CD14-positive monocyte (primary cell): ENCODE measurements around the gene QDPR. TPM values are rescaled to one million over a fixed set of nuclear protein-coding genes. Genes with fewer than 3 reads are reported as not detected.

ENCODE experiments used
- DNase-seq, 3 donors: peaks; one replicate each; pipeline ENCODE4 v3.0.0-alpha.2; 2011 to 2022
- H2AFZ ChIP-seq: 2 replicates; pipeline ENCODE4 v1.6.0; 2012; ENCODE audit warnings: mild to moderate bottlenecking, low read depth, low read length, inconsistent platforms; ENCODE audit not compliant: insufficient read depth, poor library complexity, severe bottlenecking
- H3K27ac ChIP-seq, 2 donors: 1 replicate in 1 of 2; 2 replicates in 1 of 2; pipeline ENCODE4 v1.5.1; 2012 to 2013; ENCODE audit warnings: low read length in 2 of 2, control low read depth in 1 of 2, inconsistent platforms in 1 of 2, low read depth in 1 of 2, mild to moderate bottlenecking in 1 of 2
- H3K27me3 ChIP-seq, 2 donors: one replicate each; pipeline versions ENCODE4 v1.6.0 to v1.6.1; 2011 to 2013; ENCODE audit warnings: low read length in 2 of 2; ENCODE audit not compliant: control insufficient read depth in 2 of 2, insufficient read depth in 2 of 2
- H3K36me3 ChIP-seq, 2 donors: replicated peaks in 1 of 2; 1 replicate in 1 of 2; 2 replicates in 1 of 2; pipeline versions ENCODE4 v1.5.1 to v1.6.1; 2012 to 2013; ENCODE audit warnings: low read length in 2 of 2, control low read depth in 1 of 2, inconsistent platforms in 1 of 2, mild to moderate bottlenecking in 1 of 2; ENCODE audit not compliant: insufficient read depth in 2 of 2, control insufficient read depth in 1 of 2
- H3K4me1 ChIP-seq, 2 donors: 1 replicate in 1 of 2; 2 replicates in 1 of 2; pipeline versions ENCODE4 v1.5.1 to v1.6.1; 2012 to 2013; ENCODE audit warnings: low read length in 2 of 2, control low read depth in 1 of 2, inconsistent platforms in 1 of 2, mild to moderate bottlenecking in 1 of 2, moderate library complexity in 1 of 2; ENCODE audit not compliant: insufficient read depth in 2 of 2, control insufficient read depth in 1 of 2
- H3K4me2 ChIP-seq: replicated peaks from 2 replicates; pipeline ENCODE3; 2012; ENCODE audit warnings: low read length, moderate library complexity, mild to moderate bottlenecking; ENCODE audit not compliant: poor library complexity, severe bottlenecking; ENCODE audit errors: extremely low read depth
- H3K4me3 ChIP-seq, 3 experiments: fragments of 200-600 bp in 1 of 3; sonication (generic) in 1 of 3; replicated peaks in 1 of 3; 1 replicate in 2 of 3; 2 replicates in 1 of 3; pipeline ENCODE4 v1.5.1; 2011 to 2013; ENCODE audit warnings: low read length in 3 of 3, mild to moderate bottlenecking in 3 of 3, control low read depth in 2 of 3, low read depth in 2 of 3, inconsistent platforms in 1 of 3, moderate library complexity in 1 of 3
- H3K79me2 ChIP-seq: 2 replicates; pipeline ENCODE4 v1.6.0; 2012; ENCODE audit warnings: mild to moderate bottlenecking, control low read depth, inconsistent platforms, low read length, moderate library complexity; ENCODE audit not compliant: insufficient read depth
- H3K9ac ChIP-seq: 2 replicates; pipeline ENCODE4 v1.6.0; 2017; ENCODE audit warnings: low read length, mild to moderate bottlenecking; ENCODE audit not compliant: insufficient read depth, poor library complexity, severe bottlenecking
- H3K9me3 ChIP-seq, 2 donors: replicated peaks in 1 of 2; 1 replicate in 1 of 2; 2 replicates in 1 of 2; pipeline versions ENCODE4 v1.5.1 to v1.6.1; 2012 to 2013; ENCODE audit warnings: low read length in 2 of 2, control low read depth in 1 of 2; ENCODE audit not compliant: control insufficient read depth in 1 of 2, insufficient read depth in 1 of 2
- H4K20me1 ChIP-seq: 2 replicates; pipeline ENCODE4 v1.6.0; 2012; ENCODE audit warnings: mild to moderate bottlenecking, low read length, control low read depth, moderate library complexity; ENCODE audit not compliant: insufficient read depth
- H3K27ac Mint-ChIP-seq, 7 donors: one replicate each; pipeline ENCODE4 v1.8.0; 2020; ENCODE audit warnings: mild to moderate bottlenecking in 7 of 7, mixed read lengths in 7 of 7, moderate library complexity in 6 of 7, inconsistent platforms in 2 of 7
- H3K27me3 Mint-ChIP-seq, 3 donors: one replicate each; pipeline ENCODE4 v1.8.0; 2021 to 2022; ENCODE audit warnings: low read depth in 3 of 3, mild to moderate bottlenecking in 3 of 3, mixed read lengths in 3 of 3, moderate library complexity in 3 of 3, inconsistent platforms in 1 of 3
- H3K36me3 Mint-ChIP-seq, 2 donors: one replicate each; pipeline ENCODE4 v1.8.0; 2020; ENCODE audit warnings: mixed read lengths in 2 of 2, inconsistent platforms in 1 of 2, mild to moderate bottlenecking in 1 of 2
- H3K4me1 Mint-ChIP-seq: one replicate; pipeline ENCODE4 v1.8.0; 2020; ENCODE audit warnings: mild to moderate bottlenecking, mixed read lengths
- H3K4me3 Mint-ChIP-seq, 2 donors: one replicate each; pipeline ENCODE4 v1.8.0; 2020; ENCODE audit warnings: mild to moderate bottlenecking in 2 of 2, mixed read lengths in 2 of 2, moderate library complexity in 1 of 2
- H3K9me3 Mint-ChIP-seq, 7 donors: one replicate each; pipeline ENCODE4 v1.8.0; 2020 to 2022; ENCODE audit warnings: mixed read lengths in 7 of 7, mild to moderate bottlenecking in 6 of 7, moderate library complexity in 6 of 7, inconsistent platforms in 2 of 7
- WGBS: methylation state at CpG from one replicate; pipeline ENCODE4 v1.1.5; 2013; ENCODE audit warnings: missing lambda C conversion rate; ENCODE audit not compliant: insufficient coverage; 5-methylcytosine and 5-hydroxymethylcytosine counted together
- intact Hi-C, 2 donors: fragments of 100-400 bp; cut with micrococcal nuclease; formaldehyde crosslinking; loops; one replicate each; pipeline versions ENCODE4 v1.15.0 to v1.15.1; 2023
- polyA plus RNA-seq, 3 donors: library from polyadenylated mRNA; depleted of rRNA in 1 of 3; unstranded in 2 of 3; stranded (reverse) in 1 of 3; fragments of 300-500 nt in 2 of 3; fragments of >200 nt in 1 of 3; fragmentation: Illumina TruSeq in 2 of 3; gene quantifications; 1 replicate in 2 of 3; 2 replicates in 1 of 3; pipeline ENCODE4 v1.2.3, GENCODE V29; 2012 to 2021
- TF ChIP-seq, protein P1 (sequence below): fragments of 200-600 bp; IDR thresholded peaks from one replicate; pipeline ENCODE4 v1.8.0; 2022; ENCODE audit warnings: antibody characterized with exemption, mild to moderate bottlenecking

Gene QDPR
- polyA plus RNA-seq, 3 donors: 15.8 to 31.7 (median 27.7) TPM

DNA sequence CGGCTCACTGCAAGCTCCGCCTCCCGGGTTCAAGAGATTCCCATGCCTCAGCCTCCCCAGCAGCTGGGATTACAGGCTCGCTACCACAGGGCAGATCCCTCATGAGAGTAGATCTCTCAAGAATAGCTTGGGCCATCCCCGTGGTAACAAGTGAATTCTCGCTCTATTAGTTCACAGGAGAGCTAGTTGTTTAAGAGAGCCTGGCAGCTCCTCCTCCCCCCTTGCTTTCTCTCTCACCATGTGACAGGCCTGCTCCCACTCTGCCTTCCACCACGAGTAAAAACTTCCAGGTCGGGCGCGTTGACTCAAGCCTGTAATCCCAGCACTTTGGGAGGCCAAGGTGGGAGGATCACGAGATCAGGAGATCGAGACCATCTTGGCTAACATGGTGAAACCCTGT lies 34.8 kb upstream of the QDPR start:
- Histone ChIP-seq H3K36me3 (no peaks in the 10 kb centered on the region), H3K9me3 (no peaks in the 10 kb centered on the region), H4K20me1 (no peaks in the 10 kb centered on the region), H3K4me1 (no peaks in the 10 kb centered on the region), H2AFZ (no peak overlapping the region), H3K9ac (no peak overlapping the region), H3K4me3 (no peak overlapping the region), H3K27ac (no peak overlapping the region), H3K79me2 (no peaks in the 10 kb centered on the region), H3K4me2 (no peak overlapping the region), H3K27me3 (no peaks in the 10 kb centered on the region)
- Mint-ChIP-seq H3K36me3 (no peaks in the 10 kb centered on the region), H3K4me3 (no peak overlapping the region), H3K27ac (peak overlapping the region in 3 of 7 donors; percentile 12 to 58 (median 54)), H3K9me3 (no peaks in the 10 kb centered on the region), H3K4me1 (peaks cover 9% of the 10 kb centered on the region), H3K27me3 (peaks cover 0 to 12% (median 10%) of the 10 kb centered on the region in 3 donors)
- no peak for DNase-seq
- intact Hi-C loops: loop anchor here (5.0 to 10.0 kb wide), 2 partner anchors 1046 to 1048 kb away; no protein-coding TSS in a partner anchor
- TF ChIP-seq, protein P1, sequence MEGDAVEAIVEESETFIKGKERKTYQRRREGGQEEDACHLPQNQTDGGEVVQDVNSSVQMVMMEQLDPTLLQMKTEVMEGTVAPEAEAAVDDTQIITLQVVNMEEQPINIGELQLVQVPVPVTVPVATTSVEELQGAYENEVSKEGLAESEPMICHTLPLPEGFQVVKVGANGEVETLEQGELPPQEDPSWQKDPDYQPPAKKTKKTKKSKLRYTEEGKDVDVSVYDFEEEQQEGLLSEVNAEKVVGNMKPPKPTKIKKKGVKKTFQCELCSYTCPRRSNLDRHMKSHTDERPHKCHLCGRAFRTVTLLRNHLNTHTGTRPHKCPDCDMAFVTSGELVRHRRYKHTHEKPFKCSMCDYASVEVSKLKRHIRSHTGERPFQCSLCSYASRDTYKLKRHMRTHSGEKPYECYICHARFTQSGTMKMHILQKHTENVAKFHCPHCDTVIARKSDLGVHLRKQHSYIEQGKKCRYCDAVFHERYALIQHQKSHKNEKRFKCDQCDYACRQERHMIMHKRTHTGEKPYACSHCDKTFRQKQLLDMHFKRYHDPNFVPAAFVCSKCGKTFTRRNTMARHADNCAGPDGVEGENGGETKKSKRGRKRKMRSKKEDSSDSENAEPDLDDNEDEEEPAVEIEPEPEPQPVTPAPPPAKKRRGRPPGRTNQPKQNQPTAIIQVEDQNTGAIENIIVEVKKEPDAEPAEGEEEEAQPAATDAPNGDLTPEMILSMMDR: no peak
- 94% methylated on average over 4 of the region's 12 CpGs for WGBS

DNA sequence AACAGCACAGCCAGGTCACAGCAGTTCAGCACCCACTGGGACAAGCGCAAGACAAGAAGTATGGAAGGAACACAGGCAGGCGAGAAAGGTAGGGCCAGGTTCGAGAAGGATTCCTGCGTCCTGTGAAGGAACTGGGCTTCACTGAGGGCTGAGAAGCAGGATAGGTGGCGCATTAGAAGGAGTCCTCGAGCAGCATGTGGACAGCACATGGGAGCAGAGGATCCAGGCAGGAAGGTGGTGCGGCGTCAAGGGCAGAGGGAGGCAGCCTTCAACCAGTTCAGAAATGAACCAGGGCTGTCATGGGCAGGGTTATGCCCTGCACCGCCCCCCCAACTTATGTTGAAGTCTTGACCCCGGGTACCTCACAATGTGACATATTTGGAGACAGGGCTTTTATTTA lies 34.3 kb upstream of the QDPR start:
- Histone ChIP-seq H3K27ac (no peak overlapping the region), H3K4me2 (no peak overlapping the region), H4K20me1 (no peaks in the 10 kb centered on the region), H3K9ac (no peak overlapping the region), H3K4me3 (no peak overlapping the region), H3K27me3 (no peaks in the 10 kb centered on the region), H3K9me3 (no peaks in the 10 kb centered on the region), H2AFZ (no peak overlapping the region), H3K36me3 (no peaks in the 10 kb centered on the region), H3K79me2 (no peaks in the 10 kb centered on the region), H3K4me1 (no peaks in the 10 kb centered on the region)
- TF ChIP-seq, protein P1: no peak
- 94% methylated on average over 10 of the region's 10 CpGs for WGBS
- Mint-ChIP-seq H3K4me3 (no peak overlapping the region), H3K9me3 (no peaks in the 10 kb centered on the region), H3K36me3 (no peaks in the 10 kb centered on the region), H3K4me1 (peaks cover 9% of the 10 kb centered on the region), H3K27me3 (peaks cover 0 to 8% (median 5%) of the 10 kb centered on the region in 3 donors), H3K27ac (no peak overlapping the region)
- DNase-seq: no peak
- intact Hi-C loops: loop anchor here (5.0 to 10.0 kb wide), 2 partner anchors 1046 to 1049 kb away; no protein-coding TSS in a partner anchor
